Neuron (in vitro differentiated cells): ENCODE data around the gene UBASH3B.

Experiments
- H2AFZ ChIP-seq: one replicate; pipeline ENCODE4 v1.6.1; 2013; ENCODE audit warnings: low read depth, mild to moderate bottlenecking, inconsistent platforms, low read length, moderate library complexity
- H3K27me3 ChIP-seq: one replicate; pipeline ENCODE4 v1.6.1; 2013; ENCODE audit warnings: low read length; ENCODE audit not compliant: insufficient read depth
- H3K36me3 ChIP-seq: one replicate; pipeline ENCODE4 v1.6.1; 2013; ENCODE audit warnings: low read length; ENCODE audit not compliant: insufficient read depth
- H3K4me1 ChIP-seq: one replicate; pipeline ENCODE4 v1.6.1; 2013; ENCODE audit warnings: low read length; ENCODE audit not compliant: insufficient read depth
- H3K4me3 ChIP-seq: 2 replicates; pipeline ENCODE4 v1.5.1; 2013; ENCODE audit warnings: mild to moderate bottlenecking, low read length, moderate library complexity
- H3K9me3 ChIP-seq: one replicate; pipeline ENCODE4 v1.6.1; 2013; ENCODE audit warnings: low read length

Gene UBASH3B

DNA sequence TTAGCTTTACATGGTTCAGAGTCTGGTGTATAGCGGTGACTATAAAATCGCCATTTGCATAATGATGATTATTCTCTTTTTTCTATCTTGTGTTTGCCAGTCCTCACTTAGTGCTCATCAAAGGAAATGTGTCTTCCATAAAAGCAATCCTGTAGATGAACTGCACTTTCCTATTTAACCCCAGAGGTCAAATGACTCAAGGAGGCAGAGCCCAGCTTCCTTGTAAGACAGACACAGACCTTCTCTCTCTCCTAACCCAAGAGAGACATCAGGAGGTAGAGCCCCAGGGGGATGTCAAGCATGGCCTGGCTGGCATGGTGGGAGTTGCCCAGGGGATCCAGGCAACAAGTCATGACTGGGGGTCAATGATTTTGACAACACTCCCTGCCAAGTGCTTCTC lies 135.9 kb downstream of the UBASH3B start:
- Histone ChIP-seq H3K4me1 (no peaks in the 10 kb centered on the region), H3K27me3 (no peaks in the 10 kb centered on the region), H2AFZ (no peak overlapping the region)

DNA sequence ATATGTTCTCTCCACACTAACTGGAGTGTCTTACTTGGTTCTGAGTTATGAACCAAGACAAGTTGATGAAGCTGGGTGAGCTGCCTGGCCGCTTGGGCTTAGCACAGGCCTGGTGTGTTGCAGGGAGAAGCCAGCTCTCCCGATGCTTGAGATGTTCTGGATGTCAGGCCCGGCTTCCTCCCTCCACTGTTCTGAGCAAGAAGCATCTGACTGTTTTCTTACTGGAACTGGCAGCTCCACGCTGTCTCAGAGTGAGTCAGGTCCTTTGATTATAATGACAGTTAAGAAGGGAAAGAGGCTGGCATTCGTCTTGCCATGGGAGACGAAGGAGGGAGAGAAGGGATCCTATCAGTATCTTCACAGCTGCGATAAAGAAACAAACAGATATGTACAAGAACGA lies 136.3 kb downstream of the UBASH3B start:
- no peaks in the 10 kb centered on the region for H3K4me1 ChIP-seq
- no peaks in the 10 kb centered on the region for H3K9me3 ChIP-seq
- H3K4me3 ChIP-seq, result no peak overlapping the region
- no peaks in the 10 kb centered on the region for H3K27me3 ChIP-seq
- peaks cover 1% of the 10 kb centered on the region for H3K36me3 ChIP-seq
- H2AFZ ChIP-seq, result no peak overlapping the region

More for the DNA sequence above, 135.9 kb downstream of the UBASH3B start:
- Histone ChIP-seq H3K4me3 (no peak overlapping the region), H3K9me3 (no peaks in the 10 kb centered on the region), H3K36me3 (no peaks in the 10 kb centered on the region)

DNA sequence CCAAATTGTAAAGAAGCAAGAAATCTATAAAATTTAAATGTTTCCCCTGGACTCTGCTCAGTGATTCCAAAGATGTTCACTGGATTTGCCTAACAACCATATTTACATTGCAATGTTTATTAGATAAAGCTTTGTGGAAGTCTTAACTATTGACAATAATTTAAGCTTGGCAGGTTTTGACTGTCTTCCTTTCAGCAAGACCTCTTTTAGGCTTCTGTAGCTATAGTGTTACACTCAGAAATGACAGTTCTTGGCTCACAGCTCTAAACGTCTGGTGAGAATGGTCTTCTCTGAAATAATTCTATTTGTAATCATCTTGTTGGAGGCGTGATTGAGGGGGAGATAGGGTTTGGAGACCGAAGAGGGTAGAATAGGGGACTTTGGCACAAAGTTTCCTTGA lies 138.0 kb downstream of the UBASH3B start:
- Histone ChIP-seq H2AFZ (no peak overlapping the region), H3K36me3 (peaks cover 9% of the 10 kb centered on the region), H3K27me3 (no peaks in the 10 kb centered on the region), H3K9me3 (no peaks in the 10 kb centered on the region), H3K4me3 (no peak overlapping the region), H3K4me1 (no peaks in the 10 kb centered on the region)

- H3K4me1 ChIP-seq, result no peaks in the 10 kb centered on the region
- no peaks in the 10 kb centered on the region for H3K9me3 ChIP-seq
- no peak overlapping the region for H3K4me3 ChIP-seq
- no peaks in the 10 kb centered on the region for H3K27me3 ChIP-seq
- peaks cover 11% of the 10 kb centered on the region for H3K36me3 ChIP-seq
- H2AFZ ChIP-seq, result no peak overlapping the region
These were observed 139.8 kb downstream of the UBASH3B start for GRCh38 chr11:122795307-122795706.

GRCh38 chr11:122796128-122796717 lies 140.7 kb downstream of the UBASH3B start:
- H3K36me3 ChIP-seq, result peaks cover 11% of the 10 kb centered on the region
- no peak overlapping the region for H3K4me3 ChIP-seq
- H3K9me3 ChIP-seq, result no peaks in the 10 kb centered on the region
- no peaks in the 10 kb centered on the region for H3K4me1 ChIP-seq
- H3K27me3 ChIP-seq, result no peaks in the 10 kb centered on the region
- no peak overlapping the region for H2AFZ ChIP-seq

GRCh38 chr11:122797651-122798050 lies 142.1 kb downstream of the UBASH3B start:
- no peak overlapping the region for H3K4me3 ChIP-seq
- H3K9me3 ChIP-seq, result no peaks in the 10 kb centered on the region
- peaks cover 11% of the 10 kb centered on the region for H3K36me3 ChIP-seq
- H2AFZ ChIP-seq, result no peak overlapping the region
- H3K27me3 ChIP-seq, result no peaks in the 10 kb centered on the region
- no peaks in the 10 kb centered on the region for H3K4me1 ChIP-seq

DNA sequence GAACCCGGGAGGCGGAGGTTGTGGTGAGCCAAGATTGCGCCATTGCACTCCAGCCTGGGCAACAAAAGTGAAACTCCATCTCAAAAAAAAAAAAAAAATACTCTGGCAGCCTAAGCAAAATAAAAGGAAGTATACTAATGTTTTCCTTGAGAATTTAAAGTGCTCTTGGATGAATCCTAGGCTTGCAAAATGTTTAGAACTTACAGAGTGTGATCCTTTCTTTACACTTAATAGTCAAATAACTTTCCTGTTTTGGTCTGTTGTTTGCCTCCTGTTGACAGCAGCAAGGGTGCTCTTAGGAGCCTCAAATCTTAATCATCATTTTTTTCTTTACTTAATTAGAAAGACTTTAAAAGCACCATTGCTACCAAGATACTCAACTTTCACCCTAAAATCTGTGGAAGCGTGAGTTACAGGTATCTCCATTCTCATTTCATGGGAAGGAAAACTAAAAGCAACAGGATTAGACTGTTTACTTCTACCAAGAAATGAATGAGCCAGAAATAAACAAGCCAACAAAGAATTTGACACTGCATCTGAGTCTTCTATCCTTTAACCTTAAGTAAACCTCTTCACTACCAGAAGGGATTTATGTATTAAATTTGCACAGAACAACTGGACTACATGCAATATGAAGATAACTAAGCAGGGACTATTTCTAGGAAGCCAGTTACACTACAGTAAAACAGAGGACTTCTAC lies 144.0 kb downstream of the UBASH3B start:
- no peak overlapping the region for H3K4me3 ChIP-seq
- peaks cover 11% of the 10 kb centered on the region for H3K36me3 ChIP-seq
- no peaks in the 10 kb centered on the region for H3K9me3 ChIP-seq
- H2AFZ ChIP-seq, result no peak overlapping the region
- no peaks in the 10 kb centered on the region for H3K27me3 ChIP-seq
- peaks cover 2% of the 10 kb centered on the region for H3K4me1 ChIP-seq

DNA sequence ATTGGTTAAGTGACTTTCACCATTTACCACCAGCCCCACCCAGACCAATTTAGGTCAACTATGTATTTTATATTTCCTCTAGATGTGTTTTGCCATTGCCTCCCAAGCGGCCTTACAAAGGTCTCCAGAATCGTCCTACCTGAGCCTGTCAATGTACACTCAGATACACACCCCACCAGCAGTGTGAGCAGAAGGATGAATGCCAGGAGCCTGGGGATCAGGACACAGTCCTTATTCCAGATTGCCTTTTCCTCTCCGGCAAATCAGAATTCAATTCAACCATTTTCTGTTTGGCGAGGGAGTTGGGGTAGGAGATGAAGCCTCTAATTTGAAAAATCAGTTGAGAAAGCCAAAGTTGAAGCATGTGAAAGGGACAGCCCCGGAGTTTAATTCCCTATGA lies 147.4 kb downstream of the UBASH3B start:
- Histone ChIP-seq H3K9me3 (no peaks in the 10 kb centered on the region), H3K36me3 (peaks cover 2% of the 10 kb centered on the region), H2AFZ (no peak overlapping the region), H3K4me1 (peaks cover 2% of the 10 kb centered on the region), H3K27me3 (no peaks in the 10 kb centered on the region), H3K4me3 (no peak overlapping the region)

GRCh38 chr11:122803306-122803705 lies 147.8 kb downstream of the UBASH3B start:
- no peak overlapping the region for H3K4me3 ChIP-seq
- no peaks in the 10 kb centered on the region for H3K9me3 ChIP-seq
- H3K36me3 ChIP-seq, result peaks cover 2% of the 10 kb centered on the region

DNA sequence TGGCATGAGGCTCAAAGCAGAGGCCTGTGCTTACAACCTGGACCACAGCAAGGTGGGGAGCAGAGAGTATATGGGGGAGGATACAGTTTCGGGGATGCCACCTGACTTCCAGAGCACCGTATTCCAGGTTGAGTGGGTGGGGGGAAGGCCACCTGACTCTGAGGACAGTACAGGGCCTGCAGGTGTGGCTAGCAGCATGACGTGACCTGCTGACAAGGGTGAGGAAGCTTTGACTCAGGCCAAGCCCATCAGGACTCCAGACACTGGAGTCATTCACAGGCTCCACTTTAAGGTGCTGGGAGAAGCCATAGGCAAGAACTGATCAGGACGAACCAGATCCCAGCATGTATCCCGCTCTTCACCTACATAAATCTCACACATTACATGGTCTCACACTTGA lies 148.2 kb downstream of the UBASH3B start:
- Histone ChIP-seq H3K36me3 (peaks cover 2% of the 10 kb centered on the region), H3K9me3 (no peaks in the 10 kb centered on the region)

More at GRCh38 chr11:122803306-122803705, 147.8 kb downstream of the UBASH3B start:
- Histone ChIP-seq H3K27me3 (no peaks in the 10 kb centered on the region), H2AFZ (no peak overlapping the region), H3K4me1 (peaks cover 2% of the 10 kb centered on the region)

DNA sequence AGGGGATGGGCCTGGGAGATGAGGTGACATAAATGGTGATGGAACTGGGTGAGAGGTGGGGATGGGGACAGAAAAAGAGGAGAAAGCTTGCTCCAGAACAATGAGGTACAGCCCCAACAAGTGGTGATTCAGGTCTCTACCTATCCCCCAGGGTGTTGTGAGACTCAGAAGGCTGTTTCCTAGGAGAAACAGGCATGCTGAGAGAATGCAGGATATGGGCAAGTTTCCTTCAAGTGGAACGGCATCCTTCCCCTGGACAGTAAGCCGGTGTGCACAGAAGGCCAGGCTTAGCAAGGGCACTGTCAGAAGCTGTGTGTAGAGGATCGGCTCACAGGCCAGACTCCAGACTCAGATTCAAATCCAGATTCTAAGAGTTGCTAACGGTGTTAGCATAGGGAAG lies 148.6 kb downstream of the UBASH3B start:
- Histone ChIP-seq H3K36me3 (no peaks in the 10 kb centered on the region), H3K4me1 (peaks cover 2% of the 10 kb centered on the region), H3K27me3 (no peaks in the 10 kb centered on the region), H3K4me3 (no peak overlapping the region), H2AFZ (no peak overlapping the region), H3K9me3 (no peaks in the 10 kb centered on the region)

More for the DNA sequence above, 148.2 kb downstream of the UBASH3B start:
- Histone ChIP-seq H3K27me3 (no peaks in the 10 kb centered on the region), H3K4me3 (no peak overlapping the region), H2AFZ (no peak overlapping the region), H3K4me1 (peaks cover 2% of the 10 kb centered on the region)

- H3K27me3 ChIP-seq, result no peaks in the 10 kb centered on the region
- no peak overlapping the region for H2AFZ ChIP-seq
- no peaks in the 10 kb centered on the region for H3K36me3 ChIP-seq
- H3K9me3 ChIP-seq, result no peaks in the 10 kb centered on the region
- no peak overlapping the region for H3K4me3 ChIP-seq
- H3K4me1 ChIP-seq, result peaks cover 2% of the 10 kb centered on the region
These were observed 149.3 kb downstream of the UBASH3B start for GRCh38 chr11:122804796-122805195.

- Histone ChIP-seq H3K9me3 (no peaks in the 10 kb centered on the region), H3K36me3 (no peaks in the 10 kb centered on the region), H3K27me3 (no peaks in the 10 kb centered on the region), H2AFZ (no peak overlapping the region), H3K4me1 (peaks cover 15% of the 10 kb centered on the region), H3K4me3 (no peak overlapping the region)
These were observed 152.4 kb downstream of the UBASH3B start for GRCh38 chr11:122807731-122808477.
